OCI-LY1 (cell line): ENCODE data around the gene PCP4.

Experiments
- EZH2 ChIP-seq: fragments of 200-600 bp; sonication (generic), shearing (Covaris generic); IDR thresholded peaks from 2 replicates; pipeline ENCODE4 v1.8.0; 2017; ENCODE audit warnings: borderline replicate concordance, mixed run types, mild to moderate bottlenecking, antibody characterized with exemption, low read length, moderate library complexity, mixed read lengths
- TF ChIP-seq, protein P1 (sequence below): fragments of 200-600 bp; sonication (generic), shearing (Covaris generic); IDR thresholded peaks from 2 replicates; pipeline ENCODE4 v1.5.1; 2017; ENCODE audit warnings: mild to moderate bottlenecking, antibody characterized with exemption, low read length, moderate library complexity, mixed read lengths

DNA sequence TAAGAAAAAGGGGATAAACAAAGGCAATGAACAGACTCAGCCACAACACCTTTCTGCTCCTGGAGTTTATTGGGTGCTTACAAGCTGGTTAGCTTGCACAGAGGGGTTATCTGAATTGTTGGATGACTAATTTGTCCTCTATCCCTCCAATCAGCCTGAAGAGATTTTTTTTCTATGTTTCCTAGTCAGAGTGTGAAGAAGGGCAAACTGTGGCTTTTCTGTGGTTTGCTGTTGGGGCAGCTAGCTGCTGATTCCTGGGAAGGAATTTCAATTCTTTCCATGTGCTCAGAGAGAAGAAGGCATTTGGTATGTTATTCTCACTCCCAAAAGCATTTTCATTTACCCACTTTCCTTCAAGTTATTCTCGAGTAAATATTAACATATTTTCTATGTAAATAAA lies 48.6 kb downstream of the PCP4 start:
- TF ChIP-seq, protein P1, sequence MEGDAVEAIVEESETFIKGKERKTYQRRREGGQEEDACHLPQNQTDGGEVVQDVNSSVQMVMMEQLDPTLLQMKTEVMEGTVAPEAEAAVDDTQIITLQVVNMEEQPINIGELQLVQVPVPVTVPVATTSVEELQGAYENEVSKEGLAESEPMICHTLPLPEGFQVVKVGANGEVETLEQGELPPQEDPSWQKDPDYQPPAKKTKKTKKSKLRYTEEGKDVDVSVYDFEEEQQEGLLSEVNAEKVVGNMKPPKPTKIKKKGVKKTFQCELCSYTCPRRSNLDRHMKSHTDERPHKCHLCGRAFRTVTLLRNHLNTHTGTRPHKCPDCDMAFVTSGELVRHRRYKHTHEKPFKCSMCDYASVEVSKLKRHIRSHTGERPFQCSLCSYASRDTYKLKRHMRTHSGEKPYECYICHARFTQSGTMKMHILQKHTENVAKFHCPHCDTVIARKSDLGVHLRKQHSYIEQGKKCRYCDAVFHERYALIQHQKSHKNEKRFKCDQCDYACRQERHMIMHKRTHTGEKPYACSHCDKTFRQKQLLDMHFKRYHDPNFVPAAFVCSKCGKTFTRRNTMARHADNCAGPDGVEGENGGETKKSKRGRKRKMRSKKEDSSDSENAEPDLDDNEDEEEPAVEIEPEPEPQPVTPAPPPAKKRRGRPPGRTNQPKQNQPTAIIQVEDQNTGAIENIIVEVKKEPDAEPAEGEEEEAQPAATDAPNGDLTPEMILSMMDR, result no peak
- no peak for TF ChIP-seq EZH2
